K562 (cell line): ENCODE results near the gene HAUS1.

ENCODE experiments used
- BRCA1 ChIP-seq, 2 experiments: fragments of 450-650 bp in 1 of 2; sonication (generic) in 1 of 2; formaldehyde crosslinking in 1 of 2; IDR thresholded peaks; 2 replicates each; pipeline versions ENCODE4 v1.5.0 to v1.6.1; 2017 to 2020; ENCODE audit warnings: mild to moderate bottlenecking in 1 of 2, missing genetic modification reagents in 1 of 2
- CTCF ChIP-seq, 3 experiments: IDR thresholded peaks in 2 of 3; conservative IDR thresholded peaks in 1 of 3; 2 replicates each; pipeline ENCODE4 v1.5.1; 2011 to 2012; ENCODE audit warnings: low read length in 3 of 3, mild to moderate bottlenecking in 3 of 3, control low read depth in 2 of 3, improper control_type of control experiment in 1 of 3, inconsistent platforms in 1 of 3, low read depth in 1 of 3, mixed read lengths in 1 of 3, moderate library complexity in 1 of 3; ENCODE audit not compliant: insufficient read depth in 2 of 3
- ELF1 ChIP-seq: fragments of 200-800 bp; sonication (Bioruptor generic); IDR thresholded peaks from 2 replicates; pipeline ENCODE4 v1.6.1; 2016; ENCODE audit warnings: missing genetic modification characterization, missing compliant biosample characterization
- GATA2 ChIP-seq: sonication (generic); formaldehyde crosslinking; IDR thresholded peaks from 2 replicates; pipeline ENCODE4 v1.4.0; 2020; ENCODE audit warnings: mild to moderate bottlenecking, missing genetic modification reagents
- LARP7 ChIP-seq: fragments of 450-650 bp; IDR thresholded peaks from 2 replicates; pipeline ENCODE4 v1.6.1; 2016
- NBN ChIP-seq: fragments of 450-650 bp; IDR thresholded peaks from 2 replicates; pipeline ENCODE4 v1.6.1; 2016; ENCODE audit warnings: low read depth, mild to moderate bottlenecking
- POLR2AphosphoS5 ChIP-seq: IDR thresholded peaks from 2 replicates; pipeline ENCODE4 v1.6.1; 2011; ENCODE audit warnings: mild to moderate bottlenecking, low read depth, low read length, moderate library complexity; ENCODE audit not compliant: control insufficient read depth, insufficient read depth
- SP1 ChIP-seq: sonication (generic); formaldehyde crosslinking; IDR thresholded peaks from 2 replicates; pipeline ENCODE4 v1.8.1; 2022; ENCODE audit warnings: mild to moderate bottlenecking, missing genetic modification reagents
- SP2 ChIP-seq: IDR thresholded peaks from 2 replicates; pipeline ENCODE4 v1.6.1; 2011; ENCODE audit warnings: mild to moderate bottlenecking, low read depth, low read length, moderate library complexity; ENCODE audit not compliant: poor library complexity, severe bottlenecking; ENCODE audit errors: extremely low read depth
- TARDBP ChIP-seq: fragments of 450-650 bp; IDR thresholded peaks from 2 replicates; pipeline ENCODE4 v1.6.1; 2016
- ZNF212 ChIP-seq: fragments of 450-650 bp; formaldehyde crosslinking; IDR thresholded peaks from 2 replicates; pipeline ENCODE4 v1.4.0; 2020; ENCODE audit warnings: mild to moderate bottlenecking
- TF ChIP-seq, protein P1 (sequence below): sonication (generic); formaldehyde crosslinking; IDR thresholded peaks from 2 replicates; pipeline ENCODE4 v1.8.1; 2022; ENCODE audit warnings: missing genetic modification reagents
- TF ChIP-seq, protein P2 (sequence below): fragments of 450-650 bp; IDR thresholded peaks from 2 replicates; pipeline ENCODE4 v1.6.1; 2016; ENCODE audit warnings: missing biosample characterization, missing genetic modification characterization

- TF ChIP-seq SP1 (CRISPR knock-in tag) (no peak), BRCA1 (IDR thresholded peaks at IDR 0.05) (no peak), BRCA1 (CRISPR knock-in tag; IDR thresholded peaks at IDR 0.05) (no peak), SP2 (no peak), ZNF212 (CRISPR knock-in tag) (no peak), GATA2 (no peak), CTCF (IDR thresholded peaks at IDR 0.05 in 2 of 3, conservative IDR thresholded peaks at IDR 0.05 in 1 of 3; ENCODE audit: insufficient read depth in 2 of 3, low read depth in 1 of 3, low read length in 3 of 3) (no peak), POLR2AphosphoS5 (no peak), TARDBP (no peak), ELF1 (tag) (no peak), NBN (no peak), LARP7 (no peak)
- TF ChIP-seq, protein P1, sequence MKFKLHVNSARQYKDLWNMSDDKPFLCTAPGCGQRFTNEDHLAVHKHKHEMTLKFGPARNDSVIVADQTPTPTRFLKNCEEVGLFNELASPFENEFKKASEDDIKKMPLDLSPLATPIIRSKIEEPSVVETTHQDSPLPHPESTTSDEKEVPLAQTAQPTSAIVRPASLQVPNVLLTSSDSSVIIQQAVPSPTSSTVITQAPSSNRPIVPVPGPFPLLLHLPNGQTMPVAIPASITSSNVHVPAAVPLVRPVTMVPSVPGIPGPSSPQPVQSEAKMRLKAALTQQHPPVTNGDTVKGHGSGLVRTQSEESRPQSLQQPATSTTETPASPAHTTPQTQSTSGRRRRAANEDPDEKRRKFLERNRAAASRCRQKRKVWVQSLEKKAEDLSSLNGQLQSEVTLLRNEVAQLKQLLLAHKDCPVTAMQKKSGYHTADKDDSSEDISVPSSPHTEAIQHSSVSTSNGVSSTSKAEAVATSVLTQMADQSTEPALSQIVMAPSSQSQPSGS, result no peak
- TF ChIP-seq, protein P2, sequence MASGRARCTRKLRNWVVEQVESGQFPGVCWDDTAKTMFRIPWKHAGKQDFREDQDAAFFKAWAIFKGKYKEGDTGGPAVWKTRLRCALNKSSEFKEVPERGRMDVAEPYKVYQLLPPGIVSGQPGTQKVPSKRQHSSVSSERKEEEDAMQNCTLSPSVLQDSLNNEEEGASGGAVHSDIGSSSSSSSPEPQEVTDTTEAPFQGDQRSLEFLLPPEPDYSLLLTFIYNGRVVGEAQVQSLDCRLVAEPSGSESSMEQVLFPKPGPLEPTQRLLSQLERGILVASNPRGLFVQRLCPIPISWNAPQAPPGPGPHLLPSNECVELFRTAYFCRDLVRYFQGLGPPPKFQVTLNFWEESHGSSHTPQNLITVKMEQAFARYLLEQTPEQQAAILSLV (tag), result no peak
These were observed 34.0 kb upstream of the HAUS1 start for GRCh38 chr18:46070232-46070631.
